LNCaP clone FGC (cell line): ENCODE data around the gene PRR29.

Experiments
- DNase-seq: peaks from one replicate; pipeline ENCODE4 v3.0.0-alpha.2; 2011; ENCODE audit warnings: low read depth
- H3K4me3 ChIP-seq: 2 replicates; pipeline ENCODE4 v1.5.1; 2011; ENCODE audit warnings: mild to moderate bottlenecking, low read depth, low read length, control low read depth
- CTCF ChIP-seq: IDR thresholded peaks from 2 replicates; pipeline ENCODE4 v1.5.1; 2012; ENCODE audit warnings: mild to moderate bottlenecking; ENCODE audit not compliant: control insufficient read depth, insufficient read depth; ENCODE audit errors: extremely low read depth

PRR29 gene

GRCh38 chr17:64038331-64039105, 40.4 kb downstream of the PRR29 start:
- TF ChIP-seq CTCF, result no peak
- H3K4me3 ChIP-seq, result no peak overlapping the region
- DNase-seq, result no peak

GRCh38 chr17:64039106-64039400, 40.9 kb downstream of the PRR29 start:
- no peak for TF ChIP-seq CTCF
- H3K4me3 ChIP-seq, result no peak overlapping the region
- DNase-seq, result no peak

GRCh38 chr17:64040206-64040605, 42.1 kb downstream of the PRR29 start:
- no peak for TF ChIP-seq CTCF

GRCh38 chr17:64041912-64042311, 43.8 kb downstream of the PRR29 start:
- no peak overlapping the region for H3K4me3 ChIP-seq
- DNase-seq, result no peak
- TF ChIP-seq CTCF, result no peak

More at GRCh38 chr17:64040206-64040605, 42.1 kb downstream of the PRR29 start:
- DNase-seq, result no peak
- H3K4me3 ChIP-seq, result no peak overlapping the region

- no peak for DNase-seq
- H3K4me3 ChIP-seq, result no peak overlapping the region
- TF ChIP-seq CTCF, result no peak
Observed at GRCh38 chr17:64042700-64043485, 44.7 kb downstream of the PRR29 start.

- no peak overlapping the region for H3K4me3 ChIP-seq
- DNase-seq, result no peak
- TF ChIP-seq CTCF, result no peak
Observed at GRCh38 chr17:64045176-64045575, 47.0 kb downstream of the PRR29 start.

GRCh38 chr17:64048805-64049204, 50.7 kb downstream of the PRR29 start:
- no peak overlapping the region for H3K4me3 ChIP-seq
- no peak for DNase-seq
- no peak for TF ChIP-seq CTCF
